IMR-90 (cell line): ENCODE measurements around the gene HCK. TPM values are rescaled to one million over a fixed set of nuclear protein-coding genes. Genes with fewer than 3 reads are reported as not detected.

ENCODE experiments used
- ATAC-seq: fragments of 200-7000 bp; cut with Tn5 transposase; 2 replicates; pipeline ENCODE4 v1.9.1; 2020; ENCODE audit warnings: low read depth, mild to moderate bottlenecking, moderate library complexity
- BruUV-seq: library from RNA; stranded (reverse); fragments of 400-500 nt; replicated peaks from 2 replicates; lab custom pipeline; 2021; lab: Mats Ljungman, UMichigan
- CTCF ChIA-PET: fragments of 300-600 bp; formaldehyde crosslinking; extraction: SDS; loops from one replicate; lab custom pipeline; 2021; ENCODE audit warnings: antibody characterized with exemption; lab: Yijun Ruan, JAX
- POLR2A ChIA-PET: fragments of 300-600 bp; sonication (Branson Sonifier 250); formaldehyde crosslinking; loops from one replicate; lab custom pipeline; 2022; ENCODE audit warnings: antibody characterized with exemption; ENCODE audit not compliant: unreplicated experiment; lab: Charles Lee
- DNase-seq: peaks from one replicate; pipeline ENCODE4 v3.0.0; 2013
- H2AFZ ChIP-seq: replicated peaks from 2 replicates; pipeline ENCODE3; 2013; ENCODE audit warnings: low read length, mild to moderate bottlenecking; ENCODE audit not compliant: poor library complexity
- H2AK5ac ChIP-seq: 2 replicates; pipeline ENCODE4 v1.6.1; 2013; ENCODE audit warnings: low read depth, low read length, inconsistent platforms
- H2AK9ac ChIP-seq: replicated peaks from 2 replicates; pipeline ENCODE3; 2013; ENCODE audit warnings: mild to moderate bottlenecking, low read depth, low read length, moderate library complexity; ENCODE audit not compliant: poor library complexity
- H2BK120ac ChIP-seq: 2 replicates; pipeline ENCODE4 v1.6.1; 2013; ENCODE audit warnings: low read depth, low read length, inconsistent platforms
- H2BK15ac ChIP-seq: 3 replicates; pipeline ENCODE4 v1.6.1; 2013; ENCODE audit warnings: low read depth, low read length, inconsistent platforms
- H2BK20ac ChIP-seq: 2 replicates; pipeline ENCODE4 v1.6.1; 2013; ENCODE audit warnings: low read depth, mild to moderate bottlenecking, inconsistent platforms, low read length, moderate library complexity
- H2BK5ac ChIP-seq: 2 replicates; pipeline ENCODE4 v1.6.1; 2013; ENCODE audit warnings: mild to moderate bottlenecking, low read depth, low read length, inconsistent platforms; ENCODE audit not compliant: poor library complexity, severe bottlenecking
- H3K14ac ChIP-seq: replicated peaks from 2 replicates; pipeline ENCODE4 v1.6.1; 2013; ENCODE audit warnings: low read depth, low read length, inconsistent platforms
- H3K18ac ChIP-seq: 2 replicates; pipeline ENCODE4 v1.6.1; 2013; ENCODE audit warnings: low read depth, low read length, control low read depth
- H3K23ac ChIP-seq: 2 replicates; pipeline ENCODE4 v1.6.1; 2013; ENCODE audit warnings: low read depth, low read length, inconsistent platforms
- H3K27ac ChIP-seq: 2 replicates; pipeline ENCODE4 v1.5.1; 2013; ENCODE audit warnings: mild to moderate bottlenecking, control low read depth, low read length; ENCODE audit not compliant: insufficient read depth
- H3K27me3 ChIP-seq: 2 replicates; pipeline ENCODE4 v1.6.1; 2013; ENCODE audit warnings: low read length; ENCODE audit not compliant: control insufficient read depth, insufficient read depth
- H3K36me3 ChIP-seq: 2 replicates; pipeline ENCODE4 v1.6.1; 2013; ENCODE audit warnings: low read length, mixed read lengths; ENCODE audit not compliant: control insufficient read depth, insufficient read depth
- H3K4ac ChIP-seq: 2 replicates; pipeline ENCODE4 v1.6.1; 2013; ENCODE audit warnings: low read depth, low read length, inconsistent platforms
- H3K4me1 ChIP-seq: 2 replicates; pipeline ENCODE4 v1.6.1; 2013; ENCODE audit warnings: low read length, mixed read lengths; ENCODE audit not compliant: control insufficient read depth, insufficient read depth
- H3K4me2 ChIP-seq: 2 replicates; pipeline ENCODE4 v1.6.1; 2013; ENCODE audit warnings: low read depth, mild to moderate bottlenecking, control low read depth, low read length, moderate library complexity
- H3K4me3 ChIP-seq: 2 replicates; pipeline ENCODE4 v1.5.1; 2013; ENCODE audit warnings: low read depth, mild to moderate bottlenecking, control low read depth, low read length, moderate library complexity; ENCODE audit not compliant: insufficient read depth
- H3K56ac ChIP-seq: 2 replicates; pipeline ENCODE4 v1.6.1; 2013; ENCODE audit warnings: low read length, inconsistent platforms; ENCODE audit not compliant: insufficient read depth; ENCODE audit errors: extremely low read depth
- H3K79me1 ChIP-seq, 2 experiments: 2 replicates each; pipeline ENCODE4 v1.6.1; 2013; ENCODE audit warnings: low read length in 2 of 2, inconsistent platforms in 1 of 2, low read depth in 1 of 2
- H3K9ac ChIP-seq: 2 replicates; pipeline ENCODE4 v1.6.1; 2013; ENCODE audit warnings: low read depth, low read length, control low read depth
- H3K9me1 ChIP-seq: 2 replicates; pipeline ENCODE4 v1.6.1; 2013; ENCODE audit warnings: low read length, inconsistent platforms; ENCODE audit not compliant: insufficient read depth
- H3K9me3 ChIP-seq: 2 replicates; pipeline ENCODE4 v1.6.1; 2013; ENCODE audit warnings: low read length; ENCODE audit not compliant: control insufficient read depth, insufficient read depth
- H4K20me1 ChIP-seq: 2 replicates; pipeline ENCODE4 v1.6.1; 2013; ENCODE audit warnings: low read length, inconsistent platforms; ENCODE audit not compliant: insufficient read depth
- H4K5ac ChIP-seq: 2 replicates; pipeline ENCODE4 v1.6.1; 2013; ENCODE audit warnings: mild to moderate bottlenecking, low read depth, low read length, control low read depth
- H4K8ac ChIP-seq, 2 experiments: 2 replicates each; pipeline ENCODE4 v1.6.1; 2013; ENCODE audit warnings: low read depth in 2 of 2, low read length in 2 of 2, control low read depth in 1 of 2, inconsistent platforms in 1 of 2
- H4K91ac ChIP-seq: 2 replicates; pipeline ENCODE4 v1.6.1; 2013; ENCODE audit warnings: low read depth, low read length, inconsistent platforms; ENCODE audit not compliant: insufficient read depth
- RFX5 ChIP-seq: IDR thresholded peaks from 2 replicates; pipeline ENCODE4 v1.8.0; 2012; ENCODE audit warnings: low read depth, mild to moderate bottlenecking, low read length, moderate library complexity
- WGBS, 2 experiments: methylation state at CpG; one replicate each; pipeline versions ENCODE4 v1.1.5 to v1.1.7; 2013; ENCODE audit warnings: missing lambda C conversion rate in 2 of 2; ENCODE audit not compliant: insufficient read length in 1 of 2; ENCODE audit errors: extremely low coverage in 2 of 2; 5-methylcytosine and 5-hydroxymethylcytosine counted together
- dilution Hi-C: fragments of 300-500 bp; cut with HindIII; formaldehyde crosslinking; loops from one replicate; pipeline ENCODE4 v1.14.3; 2018; ENCODE audit warnings: low sequenced_read_pairs; ENCODE audit not compliant: unreplicated experiment
- in situ Hi-C: fragments of 300-500 bp; cut with MboI; formaldehyde crosslinking; loops from 3 replicates; pipeline ENCODE4 v1.14.3; 2019; ENCODE audit warnings: low sequenced_read_pairs, inconsistent platforms, mixed read lengths
- intact Hi-C: fragments of 100-400 bp; cut with micrococcal nuclease; formaldehyde crosslinking; loops from 2 replicates; pipeline ENCODE4 v1.10.0; 2022
- polyA plus RNA-seq, 3 experiments: library from polyadenylated mRNA; depleted of rRNA; stranded (reverse); fragments of >200 nt; gene quantifications; 2 replicates each; pipeline ENCODE4 v1.2.3, GENCODE V29; 2012; ENCODE audit warnings: low replicate concordance in 1 of 3
- total RNA-seq: library from RNA; depleted of rRNA; stranded (reverse); fragments of >200 nt; gene quantifications from 2 replicates; pipeline ENCODE4 v1.2.3, GENCODE V29; 2012

The HCK gene
- total and polyA plus RNA-seq, 2 of the 4 experiments (the other 2 are of a cell fraction) = not detected

DNA sequence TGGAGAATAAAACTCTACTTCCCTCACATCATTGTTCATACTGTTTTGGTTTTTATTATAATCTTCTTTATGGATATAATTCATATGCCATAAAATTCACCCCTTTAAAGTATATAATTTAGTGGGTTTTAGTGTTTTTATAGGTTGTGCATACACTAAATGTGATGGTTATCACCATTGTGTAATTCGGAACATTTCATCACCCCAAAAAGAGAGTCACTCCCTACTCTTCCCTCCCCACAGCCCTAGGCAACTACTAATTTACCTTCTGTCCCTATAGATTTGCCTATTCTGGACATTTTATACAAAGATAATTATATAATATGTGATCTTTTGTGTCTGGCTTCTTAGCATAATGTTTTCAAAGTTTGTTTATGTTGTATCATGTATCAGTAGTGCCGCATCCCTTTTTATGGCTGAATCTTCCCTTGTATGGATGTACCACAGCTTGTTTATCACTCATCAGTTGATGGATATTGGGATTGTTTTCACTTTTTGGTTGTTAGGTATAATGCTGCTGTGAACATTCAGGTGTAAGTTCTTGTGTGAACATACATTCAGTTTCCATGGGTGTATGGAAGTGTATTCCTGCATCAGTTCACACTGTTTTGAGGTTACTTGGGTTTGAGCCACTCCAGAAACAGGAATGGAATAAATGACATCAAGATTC is 61.7 kb downstream of the HCK start:
- Histone ChIP-seq H3K27me3 (no peaks in the 10 kb centered on the region), H3K9me3 (no peaks in the 10 kb centered on the region), H2BK120ac (no peak overlapping the region), H2AK9ac (no peak overlapping the region), H3K9ac (no peak overlapping the region), H3K9me1 (peaks cover 12% of the 10 kb centered on the region), H2AK5ac (no peak overlapping the region), H3K14ac (no peak overlapping the region), H4K8ac (no peak overlapping the region), H4K91ac (no peak overlapping the region), H3K36me3 (peaks cover 6% of the 10 kb centered on the region), H3K18ac (no peak overlapping the region), H3K23ac (no peak overlapping the region), H2BK5ac (no peak overlapping the region), H3K4me3 (no peak overlapping the region), H2AFZ (no peak overlapping the region), H2BK20ac (no peak overlapping the region), H2BK15ac (no peak overlapping the region), H3K27ac (no peak overlapping the region), H4K20me1 (peaks cover 66% of the 10 kb centered on the region), H3K56ac (no peak overlapping the region), H3K4ac (no peak overlapping the region), H3K79me1 (peaks cover 37 to 87% of the 10 kb centered on the region in 2 experiments), H3K4me2 (no peak overlapping the region), H3K4me1 (peaks cover 4% of the 10 kb centered on the region), H4K5ac (no peak overlapping the region)
- ChIA-PET POLR2A (no interaction called here), CTCF (no interaction called here)
- dilution Hi-C loops (no loop called here), intact Hi-C loops (no loop called here), in situ Hi-C loops (no loop called here)
- ATAC-seq (no peak), DNase-seq (no peak)
- no peak for TF ChIP-seq RFX5
- no CpG with 5 or more reads among the region's 2 CpGs for WGBS, 2 experiments
- BruUV-seq = no TSS peak
